T47D (cell line): Measurements from ENCODE around the gene PRR22.

ENCODE experiments used
- DNase-seq, 2 experiments: peaks; one replicate each; pipeline versions ENCODE4 v3.0.0 to v3.0.0-alpha.2; 2011 to 2012; ENCODE audit warnings: low read depth in 1 of 2, low spot score in 1 of 2
- JUND ChIP-seq: IDR thresholded peaks from 2 replicates; pipeline ENCODE4 v1.6.1; 2012; ENCODE audit warnings: low read depth
- in situ Hi-C: cut with HindIII; loops from 2 replicates; pipeline ENCODE4 v1.10.0; 2016; ENCODE audit warnings: low sequenced_read_pairs, low pct_unique_long_range_greater_than_20kb

Gene PRR22

GRCh38 chr19:5795382-5795919 lies 10.9 kb upstream of the PRR22 start:
- no peak for TF ChIP-seq JUND
- in situ Hi-C loops, result no loop called here

GRCh38 chr19:5793188-5793587 lies 8.6 kb upstream of the PRR22 start:
- DNase-seq, result no peak
- no peak for TF ChIP-seq JUND
- in situ Hi-C loops, result no loop called here

More at GRCh38 chr19:5795382-5795919, 10.9 kb upstream of the PRR22 start:
- no peak for DNase-seq

- DNase-seq, result no peak
- TF ChIP-seq JUND, result no peak
- in situ Hi-C loops, result no loop called here
These were observed 7.7 kb upstream of the PRR22 start for GRCh38 chr19:5792224-5792623.

GRCh38 chr19:5790559-5791520 lies 6.3 kb upstream of the PRR22 start, which contains the start of gene DUS3L:
TSS of gene DUS3L (minus strand) at chr19:5791163. CDS start at chr19:5791141, 22 bp downstream.
- peak; percentile 98 for DNase-seq
- TF ChIP-seq JUND, result no peak
- in situ Hi-C loops, result no loop called here

GRCh38 chr19:5789886-5790558 lies 5.5 kb upstream of the PRR22 start:
- TF ChIP-seq JUND, result no peak
- in situ Hi-C loops, result no loop called here
- no peak for DNase-seq

- in situ Hi-C loops, result no loop called here
- no peak for TF ChIP-seq JUND
- no peak for DNase-seq
These were observed 4.8 kb upstream of the PRR22 start for GRCh38 chr19:5789351-5789761.

GRCh38 chr19:5788422-5788821 lies 3.9 kb upstream of the PRR22 start:
- no peak for TF ChIP-seq JUND
- in situ Hi-C loops, result no loop called here

GRCh38 chr19:5787409-5788182 lies 3.0 kb upstream of the PRR22 start:
- in situ Hi-C loops, result no loop called here

More at GRCh38 chr19:5788422-5788821, 3.9 kb upstream of the PRR22 start:
- no peak for DNase-seq

GRCh38 chr19:5786593-5787408 lies 2.3 kb upstream of the PRR22 start:
- in situ Hi-C loops, result no loop called here
- no peak for DNase-seq
- no peak for TF ChIP-seq JUND

More at GRCh38 chr19:5787409-5788182, 3.0 kb upstream of the PRR22 start:
- no peak for DNase-seq
- TF ChIP-seq JUND, result no peak

- DNase-seq, result no peak
- TF ChIP-seq JUND, result no peak
- in situ Hi-C loops, result no loop called here
These were observed 877 bp upstream of the PRR22 start for GRCh38 chr19:5785423-5785822.
